AG04449 (cell line): ENCODE data around the gene VASN.

Experiments
- CTCF ChIA-PET: fragments of 350-600 bp; formaldehyde crosslinking; extraction: SDS; loops from one replicate; lab custom pipeline; 2021; ENCODE audit warnings: antibody characterized with exemption; lab: Yijun Ruan, JAX
- POLR2A ChIA-PET: fragments of 400-600, 350-600 bp; formaldehyde crosslinking; extraction: SDS; loops from one replicate; lab custom pipeline; 2020; ENCODE audit warnings: antibody characterized with exemption, inconsistent platforms; lab: Yijun Ruan, JAX
- DNase-seq: peaks from one replicate; pipeline ENCODE4 v3.0.0-alpha.2; 2010; ENCODE audit warnings: low read depth, low spot score
- H3K4me3 ChIP-seq: 2 replicates; pipeline ENCODE4 v1.5.1; 2011; ENCODE audit warnings: low read depth, mild to moderate bottlenecking, control low read depth, low read length
- CTCF ChIP-seq: IDR thresholded peaks from one replicate; pipeline ENCODE4 v1.5.1; 2011; ENCODE audit warnings: mild to moderate bottlenecking, moderate library complexity, low read length, control low read depth, inconsistent platforms; ENCODE audit not compliant: insufficient read depth; ENCODE audit errors: missing control alignments

VASN gene

GRCh38 chr16:4411684-4412083, 40.0 kb downstream of the VASN start:
- CTCF ChIA-PET = interaction anchor here (1.3 to 12.3 kb wide), 5 partner anchors 9 to 212 kb away, joined by 3 to 218 read pairs (median 6); no protein-coding TSS in a partner anchor
- no peak overlapping the region for H3K4me3 ChIP-seq
- no peak for DNase-seq
- POLR2A ChIA-PET = no interaction called here
- no peak for TF ChIP-seq CTCF

- TF ChIP-seq CTCF = no peak
- ChIA-PET POLR2A (no interaction called here), CTCF (interaction anchor here (1.3 to 12.3 kb wide), 3 partner anchors 10 to 158 kb away, joined by 3 to 218 read pairs (median 6); no protein-coding TSS in a partner anchor)
- no peak for DNase-seq
- H3K4me3 ChIP-seq = no peak overlapping the region
These were observed 40.5 kb downstream of the VASN start for GRCh38 chr16:4412159-4412558.

GRCh38 chr16:4412854-4413253, 41.2 kb downstream of the VASN start:
- H3K4me3 ChIP-seq = no peak overlapping the region
- DNase-seq = no peak
- ChIA-PET POLR2A (no interaction called here), CTCF (interaction anchor here (2.0 to 12.3 kb wide), 2 partner anchors 11 to 21 kb away, joined by 6 to 218 read pairs; no protein-coding TSS in a partner anchor)
- TF ChIP-seq CTCF = no peak

GRCh38 chr16:4414187-4414917, 42.7 kb downstream of the VASN start:
- POLR2A ChIA-PET = interaction anchor here (1.8 kb wide), 1 partner anchor 39 kb away, joined by 5 read pairs; no protein-coding TSS in a partner anchor
- H3K4me3 ChIP-seq = no peak overlapping the region
- DNase-seq = no peak
- TF ChIP-seq CTCF = no peak
- CTCF ChIA-PET = interaction anchor here (1.2 to 12.3 kb wide), 4 partner anchors 12 to 160 kb away, joined by 3 to 218 read pairs (median 8); no protein-coding TSS in a partner anchor

GRCh38 chr16:4415538-4416199, 44.0 kb downstream of the VASN start:
- CTCF ChIA-PET = interaction anchor here (1.2 to 12.3 kb wide), 5 partner anchors 13 to 161 kb away, joined by 3 to 218 read pairs (median 4); no protein-coding TSS in a partner anchor
- no peak for DNase-seq

More at GRCh38 chr16:4415538-4416199, 44.0 kb downstream of the VASN start:
- POLR2A ChIA-PET = interaction anchor here (1.0 to 1.8 kb wide), 2 partner anchors 41 to 64 kb away, joined by 3 to 5 read pairs; no protein-coding TSS in a partner anchor
- no peak for TF ChIP-seq CTCF
- H3K4me3 ChIP-seq = peak overlapping the region; percentile 78
